ENCODE results near the gene ACP7.

The ACP7 gene

DNA sequence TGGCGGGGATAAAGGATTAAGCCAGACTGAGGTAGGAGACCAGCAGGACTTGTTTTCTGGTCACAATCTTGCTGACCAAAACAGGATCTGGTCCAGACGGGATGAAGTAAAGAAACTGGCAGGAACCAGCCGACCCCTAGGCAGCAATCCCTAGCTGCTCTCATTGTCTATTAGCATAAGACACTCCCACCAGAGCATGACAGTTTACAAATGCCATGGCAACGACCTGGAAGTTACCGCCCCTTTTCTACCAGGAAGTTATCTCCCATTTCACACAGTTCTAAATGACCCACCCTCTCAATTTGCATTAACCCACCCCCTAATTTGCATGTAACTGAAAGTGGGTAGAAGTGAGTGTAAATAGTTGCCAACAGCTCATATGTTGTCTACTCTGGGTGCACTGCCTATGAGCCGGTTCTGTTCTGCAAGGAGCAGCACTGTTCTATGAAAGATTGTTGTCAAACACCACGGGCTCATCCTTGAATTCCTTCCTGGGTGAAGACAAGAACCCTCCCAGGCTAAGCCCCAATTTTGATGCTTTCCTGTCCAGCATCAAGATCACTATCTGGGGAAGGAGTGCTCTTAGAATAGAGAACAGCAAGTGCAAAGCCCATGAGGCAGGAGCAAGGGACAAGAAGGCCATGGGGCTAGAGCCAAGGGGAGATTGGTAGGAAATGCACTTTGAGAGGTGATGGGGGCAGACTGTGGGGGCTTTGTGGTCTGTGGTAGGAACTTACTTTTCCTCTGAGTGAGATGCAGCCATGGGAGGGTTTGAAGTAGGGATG is 37.9 kb upstream of the ACP7 start:
- Histone ChIP-seq H3K4me3 (ENCODE audit: low read depth in 1 of 2, low read length in 1 of 2) (no peak overlapping the region), H3K9me3 (no peaks in the 10 kb centered on the region), H3K27me3 (no peaks in the 10 kb centered on the region), H3K4me1 (ENCODE audit: control insufficient read depth in 1 of 2, insufficient read depth in 1 of 2, low read depth in 1 of 2, low read length in 1 of 2) (no peaks in the 10 kb centered on the region), H3K36me3 (no peaks in the 10 kb centered on the region), H3K27ac (no peak overlapping the region)
- TF ChIP-seq, protein P1, sequence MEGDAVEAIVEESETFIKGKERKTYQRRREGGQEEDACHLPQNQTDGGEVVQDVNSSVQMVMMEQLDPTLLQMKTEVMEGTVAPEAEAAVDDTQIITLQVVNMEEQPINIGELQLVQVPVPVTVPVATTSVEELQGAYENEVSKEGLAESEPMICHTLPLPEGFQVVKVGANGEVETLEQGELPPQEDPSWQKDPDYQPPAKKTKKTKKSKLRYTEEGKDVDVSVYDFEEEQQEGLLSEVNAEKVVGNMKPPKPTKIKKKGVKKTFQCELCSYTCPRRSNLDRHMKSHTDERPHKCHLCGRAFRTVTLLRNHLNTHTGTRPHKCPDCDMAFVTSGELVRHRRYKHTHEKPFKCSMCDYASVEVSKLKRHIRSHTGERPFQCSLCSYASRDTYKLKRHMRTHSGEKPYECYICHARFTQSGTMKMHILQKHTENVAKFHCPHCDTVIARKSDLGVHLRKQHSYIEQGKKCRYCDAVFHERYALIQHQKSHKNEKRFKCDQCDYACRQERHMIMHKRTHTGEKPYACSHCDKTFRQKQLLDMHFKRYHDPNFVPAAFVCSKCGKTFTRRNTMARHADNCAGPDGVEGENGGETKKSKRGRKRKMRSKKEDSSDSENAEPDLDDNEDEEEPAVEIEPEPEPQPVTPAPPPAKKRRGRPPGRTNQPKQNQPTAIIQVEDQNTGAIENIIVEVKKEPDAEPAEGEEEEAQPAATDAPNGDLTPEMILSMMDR (IDR thresholded peaks at IDR 0.05) = no peak

DNA sequence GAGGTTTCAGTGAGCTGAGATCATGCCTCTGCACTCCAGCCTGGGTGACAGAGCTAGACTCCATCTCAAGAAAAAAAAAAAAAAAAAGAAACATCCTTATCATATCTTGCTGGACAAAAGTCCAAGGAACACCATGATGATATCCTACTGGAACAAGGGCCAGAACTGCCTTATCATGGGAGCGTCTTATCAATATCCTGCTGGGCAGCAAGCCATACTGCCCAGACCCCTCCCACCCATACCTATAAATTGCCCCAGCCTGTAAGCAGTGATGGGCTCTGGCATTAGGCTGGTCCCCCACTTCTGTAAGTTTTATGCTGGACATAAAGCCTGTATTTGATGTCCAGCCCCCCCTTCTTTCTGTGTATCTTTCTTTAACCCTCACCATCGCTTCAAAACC is 37.1 kb upstream of the ACP7 start:
- no peaks in the 10 kb centered on the region for H3K9me3 ChIP-seq
- no peaks in the 10 kb centered on the region for H3K27me3 ChIP-seq
- no peaks in the 10 kb centered on the region for H3K4me1 ChIP-seq (ENCODE audit: control insufficient read depth in 1 of 2, insufficient read depth in 1 of 2, low read depth in 1 of 2, low read length in 1 of 2)
- H3K36me3 ChIP-seq = no peaks in the 10 kb centered on the region
- H3K27ac ChIP-seq = no peak overlapping the region
- TF ChIP-seq, protein P1 (IDR thresholded peaks at IDR 0.05) = no peak
- no peak overlapping the region for H3K4me3 ChIP-seq (ENCODE audit: low read depth in 1 of 2, low read length in 1 of 2)

DNA sequence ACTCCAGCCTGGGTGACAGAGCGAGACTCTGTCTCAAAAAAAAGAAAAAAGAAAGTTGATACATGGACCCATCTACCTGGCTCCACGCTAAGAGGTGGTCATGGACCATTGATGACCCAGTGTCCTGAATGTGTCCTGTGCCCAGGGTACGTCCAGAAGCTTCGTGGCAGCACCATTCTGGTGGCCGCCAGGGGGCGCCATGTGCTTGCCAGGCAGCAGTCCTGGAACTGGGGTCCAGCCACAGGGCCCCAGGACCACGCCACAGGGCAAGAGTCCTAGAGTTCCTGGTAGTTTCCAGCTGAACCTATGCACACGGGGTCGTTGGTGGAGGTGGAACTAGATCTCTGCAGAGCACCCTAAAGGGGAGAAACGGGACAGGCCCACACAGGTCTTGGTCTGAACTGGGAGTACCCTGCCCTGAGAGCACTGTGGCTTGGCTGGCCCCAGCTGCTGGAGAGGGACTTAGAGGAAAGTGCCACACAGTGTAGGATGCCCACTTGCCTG is 31.9 kb upstream of the ACP7 start:
- TF ChIP-seq, protein P1 (IDR thresholded peaks at IDR 0.05) = peak; percentile 53
- Histone ChIP-seq H3K36me3 (no peaks in the 10 kb centered on the region), H3K27me3 (no peaks in the 10 kb centered on the region), H3K9me3 (no peaks in the 10 kb centered on the region), H3K4me3 (ENCODE audit: low read depth in 1 of 2, low read length in 1 of 2) (no peak overlapping the region), H3K27ac (no peak overlapping the region), H3K4me1 (ENCODE audit: control insufficient read depth in 1 of 2, insufficient read depth in 1 of 2, low read depth in 1 of 2, low read length in 1 of 2) (no peaks in the 10 kb centered on the region)

DNA sequence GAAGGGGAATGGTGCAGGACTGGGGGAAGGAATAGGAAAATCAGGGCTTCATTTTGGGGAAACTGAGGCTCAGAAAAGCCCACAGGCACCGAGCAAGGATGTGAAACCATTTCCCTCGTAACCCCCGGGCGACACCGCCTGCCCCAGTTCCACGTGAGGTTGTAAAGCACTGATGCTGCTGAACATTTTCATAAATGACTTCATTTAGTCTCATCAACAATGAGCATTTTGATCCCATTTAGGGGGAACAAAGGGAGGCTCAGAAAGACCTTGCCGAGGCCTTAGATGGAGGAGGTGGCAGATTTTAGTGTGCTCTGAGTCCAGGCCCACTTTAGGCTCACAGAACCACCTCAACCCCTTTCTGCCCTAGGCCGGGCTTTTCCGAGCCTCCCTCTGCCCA is 31.3 kb upstream of the ACP7 start:
- TF ChIP-seq, protein P1 (IDR thresholded peaks at IDR 0.05) = no peak

DNA sequence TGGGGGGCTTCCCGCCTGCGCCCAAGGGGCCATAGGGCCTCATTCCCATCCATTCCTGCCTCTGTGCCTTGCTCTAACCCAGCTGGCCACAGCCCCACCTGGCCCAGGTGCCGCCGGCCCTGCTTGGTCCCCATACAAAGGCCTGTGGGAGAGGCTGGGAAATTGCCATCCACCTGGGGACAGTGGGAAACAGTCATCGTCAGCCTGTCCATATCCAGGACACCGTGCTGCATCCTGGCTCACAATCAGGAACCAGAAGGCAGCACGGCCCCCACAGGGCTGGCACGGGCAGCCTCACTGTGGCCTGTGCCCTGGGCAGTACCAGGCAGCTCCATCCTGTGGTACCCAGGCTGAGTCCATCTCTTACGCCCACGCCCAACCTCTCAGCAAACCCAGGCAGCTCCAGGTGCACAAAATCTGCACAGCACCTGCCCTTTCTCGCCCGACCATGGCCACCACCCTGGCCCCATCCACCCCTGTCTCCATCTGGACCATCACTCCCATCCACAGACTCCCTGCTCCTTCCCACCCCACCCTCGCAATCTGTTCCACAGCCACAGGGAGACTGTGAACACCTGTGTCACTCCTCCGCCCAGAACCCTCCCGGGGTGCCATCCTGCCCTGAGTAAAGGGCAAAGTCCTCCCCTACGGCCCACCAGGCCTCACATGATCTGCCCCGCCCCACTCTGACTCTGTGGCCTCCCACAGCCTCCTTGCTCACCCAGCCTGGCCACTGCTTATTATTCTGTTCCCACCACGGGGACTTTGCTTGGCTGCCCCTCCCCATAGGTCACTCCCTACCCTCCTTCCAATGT is 30.7 kb upstream of the ACP7 start:
- H3K36me3 ChIP-seq = no peaks in the 10 kb centered on the region
- H3K27ac ChIP-seq = no peak overlapping the region
- no peak overlapping the region for H3K4me3 ChIP-seq (ENCODE audit: low read depth in 1 of 2, low read length in 1 of 2)
- TF ChIP-seq, protein P1 (IDR thresholded peaks at IDR 0.05) = no peak
- H3K4me1 ChIP-seq (ENCODE audit: control insufficient read depth in 1 of 2, insufficient read depth in 1 of 2, low read depth in 1 of 2, low read length in 1 of 2) = no peaks in the 10 kb centered on the region
- H3K27me3 ChIP-seq = no peaks in the 10 kb centered on the region
- no peaks in the 10 kb centered on the region for H3K9me3 ChIP-seq

More for the DNA sequence above, 31.3 kb upstream of the ACP7 start:
- Histone ChIP-seq H3K4me1 (ENCODE audit: control insufficient read depth in 1 of 2, insufficient read depth in 1 of 2, low read depth in 1 of 2, low read length in 1 of 2) (no peaks in the 10 kb centered on the region), H3K27ac (no peak overlapping the region), H3K27me3 (no peaks in the 10 kb centered on the region), H3K36me3 (no peaks in the 10 kb centered on the region), H3K9me3 (no peaks in the 10 kb centered on the region), H3K4me3 (ENCODE audit: low read depth in 1 of 2, low read length in 1 of 2) (no peak overlapping the region)
